IMR-90 (cell line): ENCODE results near the gene MRPS16. TPM values are rescaled to one million over a fixed set of nuclear protein-coding genes. Genes with fewer than 3 reads are reported as not detected.

Experiments used
- ATAC-seq: fragments of 200-7000 bp; cut with Tn5 transposase; 2 replicates; pipeline ENCODE4 v1.9.1; 2020; ENCODE audit warnings: low read depth, mild to moderate bottlenecking, moderate library complexity
- BruUV-seq: library from RNA; stranded (reverse); fragments of 400-500 nt; replicated peaks from 2 replicates; lab custom pipeline; 2021; lab: Mats Ljungman, UMichigan
- CTCF ChIA-PET: fragments of 300-600 bp; formaldehyde crosslinking; extraction: SDS; loops from one replicate; lab custom pipeline; 2021; ENCODE audit warnings: antibody characterized with exemption; lab: Yijun Ruan, JAX
- POLR2A ChIA-PET: fragments of 300-600 bp; sonication (Branson Sonifier 250); formaldehyde crosslinking; loops from one replicate; lab custom pipeline; 2022; ENCODE audit warnings: antibody characterized with exemption; ENCODE audit not compliant: unreplicated experiment; lab: Charles Lee
- DNase-seq: peaks from one replicate; pipeline ENCODE4 v3.0.0; 2013
- H2AFZ ChIP-seq: replicated peaks from 2 replicates; pipeline ENCODE3; 2013; ENCODE audit warnings: low read length, mild to moderate bottlenecking; ENCODE audit not compliant: poor library complexity
- H2AK5ac ChIP-seq: 2 replicates; pipeline ENCODE4 v1.6.1; 2013; ENCODE audit warnings: low read depth, low read length, inconsistent platforms
- H2AK9ac ChIP-seq: replicated peaks from 2 replicates; pipeline ENCODE3; 2013; ENCODE audit warnings: mild to moderate bottlenecking, low read depth, low read length, moderate library complexity; ENCODE audit not compliant: poor library complexity
- H2BK120ac ChIP-seq: 2 replicates; pipeline ENCODE4 v1.6.1; 2013; ENCODE audit warnings: low read depth, low read length, inconsistent platforms
- H2BK15ac ChIP-seq: 3 replicates; pipeline ENCODE4 v1.6.1; 2013; ENCODE audit warnings: low read depth, low read length, inconsistent platforms
- H2BK20ac ChIP-seq: 2 replicates; pipeline ENCODE4 v1.6.1; 2013; ENCODE audit warnings: low read depth, mild to moderate bottlenecking, inconsistent platforms, low read length, moderate library complexity
- H2BK5ac ChIP-seq: 2 replicates; pipeline ENCODE4 v1.6.1; 2013; ENCODE audit warnings: mild to moderate bottlenecking, low read depth, low read length, inconsistent platforms; ENCODE audit not compliant: poor library complexity, severe bottlenecking
- H3K14ac ChIP-seq: replicated peaks from 2 replicates; pipeline ENCODE4 v1.6.1; 2013; ENCODE audit warnings: low read depth, low read length, inconsistent platforms
- H3K18ac ChIP-seq: 2 replicates; pipeline ENCODE4 v1.6.1; 2013; ENCODE audit warnings: low read depth, low read length, control low read depth
- H3K23ac ChIP-seq: 2 replicates; pipeline ENCODE4 v1.6.1; 2013; ENCODE audit warnings: low read depth, low read length, inconsistent platforms
- H3K27ac ChIP-seq: 2 replicates; pipeline ENCODE4 v1.5.1; 2013; ENCODE audit warnings: mild to moderate bottlenecking, control low read depth, low read length; ENCODE audit not compliant: insufficient read depth
- H3K27me3 ChIP-seq: 2 replicates; pipeline ENCODE4 v1.6.1; 2013; ENCODE audit warnings: low read length; ENCODE audit not compliant: control insufficient read depth, insufficient read depth
- H3K36me3 ChIP-seq: 2 replicates; pipeline ENCODE4 v1.6.1; 2013; ENCODE audit warnings: low read length, mixed read lengths; ENCODE audit not compliant: control insufficient read depth, insufficient read depth
- H3K4ac ChIP-seq: 2 replicates; pipeline ENCODE4 v1.6.1; 2013; ENCODE audit warnings: low read depth, low read length, inconsistent platforms
- H3K4me1 ChIP-seq: 2 replicates; pipeline ENCODE4 v1.6.1; 2013; ENCODE audit warnings: low read length, mixed read lengths; ENCODE audit not compliant: control insufficient read depth, insufficient read depth
- H3K4me2 ChIP-seq: 2 replicates; pipeline ENCODE4 v1.6.1; 2013; ENCODE audit warnings: low read depth, mild to moderate bottlenecking, control low read depth, low read length, moderate library complexity
- H3K4me3 ChIP-seq: 2 replicates; pipeline ENCODE4 v1.5.1; 2013; ENCODE audit warnings: low read depth, mild to moderate bottlenecking, control low read depth, low read length, moderate library complexity; ENCODE audit not compliant: insufficient read depth
- H3K56ac ChIP-seq: 2 replicates; pipeline ENCODE4 v1.6.1; 2013; ENCODE audit warnings: low read length, inconsistent platforms; ENCODE audit not compliant: insufficient read depth; ENCODE audit errors: extremely low read depth
- H3K79me1 ChIP-seq, 2 experiments: 2 replicates each; pipeline ENCODE4 v1.6.1; 2013; ENCODE audit warnings: low read length in 2 of 2, inconsistent platforms in 1 of 2, low read depth in 1 of 2
- H3K9ac ChIP-seq: 2 replicates; pipeline ENCODE4 v1.6.1; 2013; ENCODE audit warnings: low read depth, low read length, control low read depth
- H3K9me1 ChIP-seq: 2 replicates; pipeline ENCODE4 v1.6.1; 2013; ENCODE audit warnings: low read length, inconsistent platforms; ENCODE audit not compliant: insufficient read depth
- H3K9me3 ChIP-seq: 2 replicates; pipeline ENCODE4 v1.6.1; 2013; ENCODE audit warnings: low read length; ENCODE audit not compliant: control insufficient read depth, insufficient read depth
- H4K20me1 ChIP-seq: 2 replicates; pipeline ENCODE4 v1.6.1; 2013; ENCODE audit warnings: low read length, inconsistent platforms; ENCODE audit not compliant: insufficient read depth
- H4K5ac ChIP-seq: 2 replicates; pipeline ENCODE4 v1.6.1; 2013; ENCODE audit warnings: mild to moderate bottlenecking, low read depth, low read length, control low read depth
- H4K8ac ChIP-seq, 2 experiments: 2 replicates each; pipeline ENCODE4 v1.6.1; 2013; ENCODE audit warnings: low read depth in 2 of 2, low read length in 2 of 2, control low read depth in 1 of 2, inconsistent platforms in 1 of 2
- H4K91ac ChIP-seq: 2 replicates; pipeline ENCODE4 v1.6.1; 2013; ENCODE audit warnings: low read depth, low read length, inconsistent platforms; ENCODE audit not compliant: insufficient read depth
- CEBPB ChIP-seq: IDR thresholded peaks from 2 replicates; pipeline ENCODE4 v1.6.1; 2012; ENCODE audit warnings: low read depth, low read length, improper control_type of control experiment
- CHD1 ChIP-seq: IDR thresholded peaks from 2 replicates; pipeline ENCODE4 v1.6.1; 2012; ENCODE audit warnings: low read depth, low read length, improper control_type of control experiment
- CTCF ChIP-seq: conservative IDR thresholded peaks from 2 replicates; pipeline ENCODE4 v1.5.1; 2012; ENCODE audit warnings: mild to moderate bottlenecking, low read depth, low read length, improper control_type of control experiment
- ELK1 ChIP-seq: fragments of 150-350 bp; IDR thresholded peaks from 2 replicates; pipeline ENCODE4 v1.6.1; 2016; ENCODE audit warnings: low read depth, mild to moderate bottlenecking, low read length, moderate library complexity, borderline replicate concordance
- FOS ChIP-seq: fragments of 150-350 bp; IDR thresholded peaks from 2 replicates; pipeline ENCODE4 v1.6.1; 2016; ENCODE audit warnings: low read depth, low read length
- MAZ ChIP-seq: IDR thresholded peaks from 2 replicates; pipeline ENCODE4 v1.6.1; 2012; ENCODE audit warnings: low read depth, mild to moderate bottlenecking, low read length, improper control_type of control experiment, moderate library complexity, borderline replicate concordance
- MXI1 ChIP-seq: IDR thresholded peaks from 2 replicates; pipeline ENCODE4 v1.6.1; 2012; ENCODE audit warnings: low read depth, mild to moderate bottlenecking, low read length, moderate library complexity, borderline replicate concordance
- NFE2L2 ChIP-seq: fragments of 150-350 bp; IDR thresholded peaks from 2 replicates; pipeline ENCODE4 v1.6.1; 2016; ENCODE audit warnings: low read depth, mild to moderate bottlenecking, low read length
- RAD21 ChIP-seq: IDR thresholded peaks from 2 replicates; pipeline ENCODE4 v1.6.1; 2012; ENCODE audit warnings: low read length, improper control_type of control experiment
- RCOR1 ChIP-seq: IDR thresholded peaks from 2 replicates; pipeline ENCODE4 v1.6.1; 2012; ENCODE audit warnings: mild to moderate bottlenecking, low read length, improper control_type of control experiment; ENCODE audit not compliant: insufficient replicate concordance
- RFX5 ChIP-seq: IDR thresholded peaks from 2 replicates; pipeline ENCODE4 v1.8.0; 2012; ENCODE audit warnings: low read depth, mild to moderate bottlenecking, low read length, moderate library complexity
- SMC3 ChIP-seq: fragments of 150-350 bp; IDR thresholded peaks from 2 replicates; pipeline ENCODE4 v1.6.1; 2016; ENCODE audit warnings: low read depth, mild to moderate bottlenecking, antibody characterized with exemption, low read length, moderate library complexity
- USF2 ChIP-seq: fragments of 150-350 bp; IDR thresholded peaks from 2 replicates; pipeline ENCODE4 v1.6.1; 2017; ENCODE audit warnings: mild to moderate bottlenecking, antibody characterized with exemption, low read length, low read depth
- WGBS, 2 experiments: methylation state at CpG; one replicate each; pipeline versions ENCODE4 v1.1.5 to v1.1.7; 2013; ENCODE audit warnings: missing lambda C conversion rate in 2 of 2; ENCODE audit not compliant: insufficient read length in 1 of 2; ENCODE audit errors: extremely low coverage in 2 of 2; 5-methylcytosine and 5-hydroxymethylcytosine counted together
- dilution Hi-C: fragments of 300-500 bp; cut with HindIII; formaldehyde crosslinking; loops from one replicate; pipeline ENCODE4 v1.14.3; 2018; ENCODE audit warnings: low sequenced_read_pairs; ENCODE audit not compliant: unreplicated experiment
- in situ Hi-C: fragments of 300-500 bp; cut with MboI; formaldehyde crosslinking; loops from 3 replicates; pipeline ENCODE4 v1.14.3; 2019; ENCODE audit warnings: low sequenced_read_pairs, inconsistent platforms, mixed read lengths
- intact Hi-C: fragments of 100-400 bp; cut with micrococcal nuclease; formaldehyde crosslinking; loops from 2 replicates; pipeline ENCODE4 v1.10.0; 2022
- polyA plus RNA-seq, 3 experiments: library from polyadenylated mRNA; depleted of rRNA; stranded (reverse); fragments of >200 nt; gene quantifications; 2 replicates each; pipeline ENCODE4 v1.2.3, GENCODE V29; 2012; ENCODE audit warnings: low replicate concordance in 1 of 3
- total RNA-seq: library from RNA; depleted of rRNA; stranded (reverse); fragments of >200 nt; gene quantifications from 2 replicates; pipeline ENCODE4 v1.2.3, GENCODE V29; 2012

The MRPS16 gene
- total and polyA plus RNA-seq, 2 of the 4 experiments (the other 2 are of a cell fraction): 45.3 to 62.4 TPM

- WGBS, 2 experiments: no CpG with 5 or more reads among the region's 5 CpGs
- no peak overlapping the region for H4K5ac ChIP-seq
These were observed 46.1 kb downstream of the MRPS16 start for GRCh38 chr10:73206385-73206784.

More at GRCh38 chr10:73206385-73206784, 46.1 kb downstream of the MRPS16 start:
- no peak overlapping the region for H4K8ac ChIP-seq
- H2AFZ ChIP-seq: no peak overlapping the region
- intact Hi-C loops: no loop called here
- H2BK5ac ChIP-seq: no peak overlapping the region
- in situ Hi-C loops: no loop called here
- no peak overlapping the region for H3K27ac ChIP-seq
- BruUV-seq: no TSS peak
- no peak overlapping the region for H3K4ac ChIP-seq
- no peak overlapping the region for H2AK5ac ChIP-seq
- H4K20me1 ChIP-seq: no peaks in the 10 kb centered on the region
- ATAC-seq (no peak), DNase-seq (no peak)
- ChIA-PET POLR2A (no interaction called here), CTCF (interaction anchor here (0.6 kb wide), 1 partner anchor 9 kb away, joined by 3 read pairs; no protein-coding TSS in a partner anchor)
- H3K9me3 ChIP-seq: no peaks in the 10 kb centered on the region; the same call in 1 of the 2 replicates
- no peak overlapping the region for H3K9ac ChIP-seq
- dilution Hi-C loops: no loop called here
- no peak overlapping the region for H3K14ac ChIP-seq
- no peak overlapping the region for H2AK9ac ChIP-seq
- no peak overlapping the region for H2BK20ac ChIP-seq
- no peak overlapping the region for H3K56ac ChIP-seq
- TF ChIP-seq RCOR1: no peak
- TF ChIP-seq ELK1: no peak
- no peak for TF ChIP-seq RAD21
- no peak for TF ChIP-seq MXI1
- TF ChIP-seq CEBPB: no peak
- TF ChIP-seq NFE2L2: no peak
- no peak for TF ChIP-seq USF2
- no peak for TF ChIP-seq CHD1
- no peak for TF ChIP-seq RFX5
- TF ChIP-seq MAZ: no peak
- TF ChIP-seq FOS: no peak
- TF ChIP-seq CTCF: no peak
- TF ChIP-seq SMC3: no peak
- no peak overlapping the region for H2BK120ac ChIP-seq
- H3K4me1 ChIP-seq: no peaks in the 10 kb centered on the region
- no peak overlapping the region for H4K91ac ChIP-seq
- no peak overlapping the region for H3K18ac ChIP-seq
- H3K36me3 ChIP-seq: peaks cover 9% of the 10 kb centered on the region
- no peak overlapping the region for H3K4me2 ChIP-seq
- H3K23ac ChIP-seq: no peak overlapping the region
- H3K9me1 ChIP-seq: no peaks in the 10 kb centered on the region
- H3K27me3 ChIP-seq: no peaks in the 10 kb centered on the region
- H3K79me1 ChIP-seq: no peaks in the 10 kb centered on the region; a peak in 1 of 4 replicates
- no peak overlapping the region for H3K4me3 ChIP-seq
- H2BK15ac ChIP-seq: no peak overlapping the region
